Measurements from ENCODE around the gene SMIM23.

- TF ChIP-seq CTCF (IDR thresholded peaks at IDR 0.05) (no peak), EP300 (IDR thresholded peaks at IDR 0.05) (no peak), POLR2AphosphoS5 (IDR thresholded peaks at IDR 0.05) (no peak), POLR2A (IDR thresholded peaks at IDR 0.05; ENCODE audit: low read depth) (no peak)
Observed at GRCh38 chr5:171816666-171817065, 31.0 kb downstream of the SMIM23 start.
